ENCODE measurements around the gene GSG1L2.

GRCh38 chr17:9865586-9865985 is 43.7 kb upstream of the GSG1L2 start:
- TF ChIP-seq POLR2AphosphoS5 (IDR thresholded peaks at IDR 0.05) (no peak), CTCF (IDR thresholded peaks at IDR 0.05) (no peak), EP300 (IDR thresholded peaks at IDR 0.05) (no peak), POLR2A (IDR thresholded peaks at IDR 0.05) (no peak)

Measured in sigmoid colon (tissue), 4 donors.